ENCODE measurements around the gene ESR1.

DNA sequence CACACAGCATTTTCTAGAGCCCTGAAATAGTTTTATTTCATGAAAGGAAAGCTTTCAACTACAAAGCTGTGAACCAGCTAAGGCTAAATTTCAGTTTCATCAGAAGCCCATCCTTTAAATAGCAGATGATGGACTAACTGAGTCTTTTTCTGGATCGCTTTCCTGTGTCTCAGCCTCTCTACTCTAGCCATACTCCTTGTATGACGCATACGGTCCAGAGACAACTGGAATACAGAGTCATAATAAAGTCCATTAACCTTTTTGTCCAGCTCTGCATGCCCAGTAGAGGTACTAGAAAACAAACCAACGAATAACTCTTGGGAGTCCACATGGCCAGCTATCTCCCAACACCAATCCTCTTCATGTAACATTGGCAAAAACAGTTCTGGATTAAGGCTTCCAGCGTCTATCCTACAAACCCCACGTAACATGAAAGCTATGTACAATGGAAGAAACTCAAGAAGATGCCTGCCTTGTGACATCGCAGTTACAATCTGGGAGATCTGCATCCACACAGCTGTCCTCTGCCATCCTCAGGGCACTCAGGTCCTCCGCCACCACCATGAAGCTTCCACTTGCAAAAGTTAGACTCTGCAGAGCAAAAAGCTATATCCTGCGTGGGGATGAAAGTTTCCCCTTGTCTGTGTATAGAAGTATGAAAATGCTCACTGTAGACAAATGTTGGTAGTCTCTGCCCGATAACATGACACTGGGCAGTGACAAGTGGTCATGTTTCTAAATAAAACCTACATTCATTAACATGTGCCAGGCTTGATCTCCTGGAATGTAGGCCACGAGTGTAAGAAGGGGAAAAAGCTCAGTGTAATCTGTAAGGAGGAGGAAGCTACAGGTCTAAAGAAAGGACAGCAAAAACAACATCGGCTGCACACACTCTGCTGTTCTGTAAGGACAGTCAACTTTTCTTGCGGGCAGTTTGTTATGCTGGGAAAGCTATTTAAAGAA, 360.4 kb downstream of the ESR1 start:
- TF ChIP-seq, protein P1, sequence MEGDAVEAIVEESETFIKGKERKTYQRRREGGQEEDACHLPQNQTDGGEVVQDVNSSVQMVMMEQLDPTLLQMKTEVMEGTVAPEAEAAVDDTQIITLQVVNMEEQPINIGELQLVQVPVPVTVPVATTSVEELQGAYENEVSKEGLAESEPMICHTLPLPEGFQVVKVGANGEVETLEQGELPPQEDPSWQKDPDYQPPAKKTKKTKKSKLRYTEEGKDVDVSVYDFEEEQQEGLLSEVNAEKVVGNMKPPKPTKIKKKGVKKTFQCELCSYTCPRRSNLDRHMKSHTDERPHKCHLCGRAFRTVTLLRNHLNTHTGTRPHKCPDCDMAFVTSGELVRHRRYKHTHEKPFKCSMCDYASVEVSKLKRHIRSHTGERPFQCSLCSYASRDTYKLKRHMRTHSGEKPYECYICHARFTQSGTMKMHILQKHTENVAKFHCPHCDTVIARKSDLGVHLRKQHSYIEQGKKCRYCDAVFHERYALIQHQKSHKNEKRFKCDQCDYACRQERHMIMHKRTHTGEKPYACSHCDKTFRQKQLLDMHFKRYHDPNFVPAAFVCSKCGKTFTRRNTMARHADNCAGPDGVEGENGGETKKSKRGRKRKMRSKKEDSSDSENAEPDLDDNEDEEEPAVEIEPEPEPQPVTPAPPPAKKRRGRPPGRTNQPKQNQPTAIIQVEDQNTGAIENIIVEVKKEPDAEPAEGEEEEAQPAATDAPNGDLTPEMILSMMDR (IDR thresholded peaks at IDR 0.05; ENCODE audit: low read depth, low read length, poor library complexity, severe bottlenecking), result no peak
- TF ChIP-seq EZH2phosphoT487 (IDR thresholded peaks at IDR 0.05; ENCODE audit: borderline replicate concordance, low read length), result no peak

Measured in DOHH2 (cell line).